Upper lobe of right lung (tissue), 1 donor: ENCODE measurements around the gene IHH. TPM values are rescaled to one million over a fixed set of nuclear protein-coding genes. Genes with fewer than 3 reads are reported as not detected.

Experiments
- ATAC-seq: fragments of 200-7000 bp; cut with Tn5 transposase; one replicate; pipeline ENCODE4 v1.9.1; 2020; ENCODE audit warnings: mild to moderate bottlenecking, moderate library complexity
- DNase-seq: peaks from one replicate; pipeline ENCODE4 v3.0.0-alpha.2; 2020
- H3K27ac ChIP-seq: fragments of 200-600 bp; one replicate; pipeline ENCODE4 v1.8.0; 2022
- H3K27me3 ChIP-seq: fragments of 200-600 bp; one replicate; pipeline ENCODE4 v1.8.0; 2022; ENCODE audit warnings: mild to moderate bottlenecking
- H3K36me3 ChIP-seq: fragments of 200-600 bp; one replicate; pipeline ENCODE4 v1.8.0; 2022
- H3K4me1 ChIP-seq: fragments of 200-600 bp; one replicate; pipeline ENCODE4 v1.8.0; 2022
- H3K4me3 ChIP-seq: fragments of 200-600 bp; one replicate; pipeline ENCODE4 v1.8.0; 2022; ENCODE audit warnings: mild to moderate bottlenecking
- H3K9me3 ChIP-seq: fragments of 200-600 bp; one replicate; pipeline ENCODE4 v1.8.0; 2022
- CTCF ChIP-seq: fragments of 200-600 bp; IDR thresholded peaks from one replicate; pipeline ENCODE4 v1.8.0; 2022; ENCODE audit warnings: antibody characterized with exemption
- intact Hi-C: fragments of 100-400 bp; cut with DNase I; formaldehyde crosslinking; loops from one replicate; pipeline ENCODE4 v1.11.0; 2022
- total RNA-seq: library from RNA; stranded (reverse); fragmentation: NEBNext Ultra II Directional; extraction: Animal tissue kit (Norgen Biotek cat#: 25700); gene quantifications from one replicate; pipeline ENCODE4 v1.2.1, GENCODE V29; 2021
- donor health status: DM: no; HTN: yes; CAD: no; lungs with severe emphysema.

IHH gene
- total RNA-seq, 1 donor from 2014 or later = 0.69 TPM

GRCh38 chr2:219021591-219021990, 39.1 kb downstream of the IHH start:
- DNase-seq (peak; percentile 84), ATAC-seq (peak; percentile 71)
- no peak for TF ChIP-seq CTCF
- Histone ChIP-seq H3K4me3 (no peak overlapping the region), H3K4me1 (no peaks in the 10 kb centered on the region), H3K27me3 (peaks cover 8% of the 10 kb centered on the region), H3K9me3 (no peaks in the 10 kb centered on the region), H3K36me3 (no peaks in the 10 kb centered on the region), H3K27ac (no peak overlapping the region)
- intact Hi-C loops = loop anchor here (10.0 kb wide), 1 partner anchor 133 kb away; no protein-coding TSS in a partner anchor

GRCh38 chr2:219020604-219021365, 39.9 kb downstream of the IHH start:
- H3K36me3 ChIP-seq = no peaks in the 10 kb centered on the region
- no peak overlapping the region for H3K4me3 ChIP-seq
- intact Hi-C loops = loop anchor here (10.0 kb wide), 1 partner anchor 134 kb away; no protein-coding TSS in a partner anchor
- H3K9me3 ChIP-seq = no peaks in the 10 kb centered on the region
- H3K27me3 ChIP-seq = peaks cover 8% of the 10 kb centered on the region
- no peak for DNase-seq
- H3K27ac ChIP-seq = no peak overlapping the region
- no peak for TF ChIP-seq CTCF
- ATAC-seq = peak; percentile 15
- H3K4me1 ChIP-seq = no peaks in the 10 kb centered on the region

GRCh38 chr2:219019436-219019835, 41.3 kb downstream of the IHH start:
- intact Hi-C loops = no loop called here
- ATAC-seq (no peak), DNase-seq (no peak)
- H3K9me3 ChIP-seq = no peaks in the 10 kb centered on the region
- no peak for TF ChIP-seq CTCF
- H3K27ac ChIP-seq = no peak overlapping the region
- H3K36me3 ChIP-seq = no peaks in the 10 kb centered on the region
- peaks cover 8% of the 10 kb centered on the region for H3K27me3 ChIP-seq
- H3K4me1 ChIP-seq = no peaks in the 10 kb centered on the region
- no peak overlapping the region for H3K4me3 ChIP-seq

- ATAC-seq (no peak), DNase-seq (no peak)
- Histone ChIP-seq H3K9me3 (no peaks in the 10 kb centered on the region), H3K27me3 (peaks cover 8% of the 10 kb centered on the region), H3K4me3 (no peak overlapping the region), H3K4me1 (no peaks in the 10 kb centered on the region), H3K27ac (no peak overlapping the region), H3K36me3 (no peaks in the 10 kb centered on the region)
- no peak for TF ChIP-seq CTCF
- intact Hi-C loops = no loop called here
These were observed 42.0 kb downstream of the IHH start for GRCh38 chr2:219018726-219019125.

- no peak for TF ChIP-seq CTCF
- DNase-seq (no peak), ATAC-seq (no peak)
- no peaks in the 10 kb centered on the region for H3K4me1 ChIP-seq
- H3K4me3 ChIP-seq = no peak overlapping the region
- H3K27ac ChIP-seq = no peak overlapping the region
- intact Hi-C loops = no loop called here
- H3K36me3 ChIP-seq = no peaks in the 10 kb centered on the region
- H3K27me3 ChIP-seq = peaks cover 7% of the 10 kb centered on the region
- H3K9me3 ChIP-seq = no peaks in the 10 kb centered on the region
These were observed 42.4 kb downstream of the IHH start for GRCh38 chr2:219018286-219018685.
